Hepatocyte (in vitro differentiated cells): ENCODE results near the gene FRS2. TPM values are rescaled to one million over a fixed set of nuclear protein-coding genes. Genes with fewer than 3 reads are reported as not detected.

Source experiments
- DNase-seq: peaks from one replicate; pipeline ENCODE4 v3.0.0-alpha.2; 2016; ENCODE audit warnings: low spot score
- H2AFZ ChIP-seq: fragments of 200-600 bp; sonication (generic); 2 replicates; pipeline ENCODE4 v1.6.0; 2016; ENCODE audit warnings: antibody characterized with exemption, mild to moderate bottlenecking
- H3K27ac ChIP-seq: fragments of 200-600 bp; sonication (generic); 2 replicates; pipeline ENCODE4 v1.5.1; 2016; ENCODE audit warnings: mild to moderate bottlenecking
- H3K27me3 ChIP-seq: fragments of 200-600 bp; sonication (generic); 2 replicates; pipeline ENCODE4 v1.6.1; 2016
- H3K36me3 ChIP-seq: fragments of 200-600 bp; sonication (generic); replicated peaks from 2 replicates; pipeline ENCODE4 v1.5.1; 2016; ENCODE audit warnings: low read depth; ENCODE audit not compliant: insufficient read depth
- H3K4me1 ChIP-seq: fragments of 200-600 bp; sonication (generic); 2 replicates; pipeline ENCODE4 v1.5.1; 2016; ENCODE audit warnings: mild to moderate bottlenecking, moderate library complexity; ENCODE audit not compliant: insufficient read depth
- H3K4me2 ChIP-seq: fragments of 200-600 bp; sonication (generic); 2 replicates; pipeline ENCODE4 v1.6.0; 2016
- H3K4me3 ChIP-seq: fragments of 200-600 bp; sonication (generic); 2 replicates; pipeline ENCODE4 v1.5.1; 2016; ENCODE audit warnings: mild to moderate bottlenecking
- H3K79me2 ChIP-seq: fragments of 200-600 bp; sonication (generic); 2 replicates; pipeline ENCODE4 v1.6.0; 2017; ENCODE audit warnings: mild to moderate bottlenecking
- H3K9me2 ChIP-seq: fragments of 200-600 bp; sonication (generic); replicated peaks from 2 replicates; pipeline ENCODE4 v1.6.0; 2017; ENCODE audit warnings: mild to moderate bottlenecking; ENCODE audit not compliant: insufficient read depth
- H3K9me3 ChIP-seq: fragments of 200-600 bp; sonication (generic); 2 replicates; pipeline ENCODE4 v1.5.1; 2016; ENCODE audit warnings: low read depth, mild to moderate bottlenecking
- H4K20me1 ChIP-seq: fragments of 200-600 bp; sonication (generic); 2 replicates; pipeline ENCODE4 v1.6.0; 2016; ENCODE audit warnings: mild to moderate bottlenecking; ENCODE audit not compliant: insufficient read depth, poor library complexity, severe bottlenecking
- CTCF ChIP-seq: fragments of 200-600 bp; sonication (generic); IDR thresholded peaks from 2 replicates; pipeline ENCODE4 v1.5.1; 2016; ENCODE audit warnings: antibody characterized with exemption, mild to moderate bottlenecking; ENCODE audit not compliant: poor library complexity
- EZH2 ChIP-seq: fragments of 200-600 bp; sonication (generic); IDR thresholded peaks from 2 replicates; pipeline ENCODE4 v1.6.1; 2016; ENCODE audit warnings: antibody characterized with exemption, mild to moderate bottlenecking, borderline replicate concordance
- EZH2phosphoT487 ChIP-seq: fragments of 200-600 bp; sonication (generic); IDR thresholded peaks from one replicate; pipeline ENCODE4 v1.6.1; 2018; ENCODE audit warnings: antibody characterized with exemption, mild to moderate bottlenecking, low read depth, moderate library complexity; ENCODE audit not compliant: unreplicated experiment, severe bottlenecking
- WGBS: methylation state at CpG from one replicate; pipeline ENCODE4 v1.1.6; 2016; ENCODE audit warnings: low lambda C conversion rate; ENCODE audit errors: missing lambda C conversion rate; 5-methylcytosine and 5-hydroxymethylcytosine counted together
- polyA plus RNA-seq: library from polyadenylated mRNA; unstranded; fragments of >200 nt; fragmentation: Nextera tagmentation; extraction: Ambion mirVana; gene quantifications from 2 replicates; pipeline ENCODE4 v1.2.1, GENCODE V29; 2016
- total RNA-seq: library from RNA; depleted of rRNA; stranded (reverse); fragments of >200 nt; gene quantifications from 2 replicates; pipeline ENCODE4 v1.2.3, GENCODE V29; 2014

Gene FRS2
- total and polyA plus RNA-seq, 2 experiments from 2014 or later: 14.7 to 76.4 TPM

- no peak overlapping the region for H3K27ac ChIP-seq
- no peak overlapping the region for H3K4me2 ChIP-seq
- peaks cover 7% of the 10 kb centered on the region for H3K4me1 ChIP-seq
- no peak overlapping the region for H3K4me3 ChIP-seq
- H3K9me3 ChIP-seq: no peaks in the 10 kb centered on the region
- TF ChIP-seq EZH2 (no peak), EZH2phosphoT487 (no peak), CTCF (no peak)
- no peak for DNase-seq
- H2AFZ ChIP-seq: no peak overlapping the region
- no peaks in the 10 kb centered on the region for H3K79me2 ChIP-seq
- H3K27me3 ChIP-seq: no peaks in the 10 kb centered on the region
- H3K36me3 ChIP-seq: no peaks in the 10 kb centered on the region
- WGBS: 78% methylated on average over 3 of the region's 3 CpGs
- no peaks in the 10 kb centered on the region for H4K20me1 ChIP-seq
- no peaks in the 10 kb centered on the region for H3K9me2 ChIP-seq
Measured at GRCh38 chr12:69440016-69440415, 30.2 kb upstream of the FRS2 start.

GRCh38 chr12:69440886-69441285 is 29.3 kb upstream of the FRS2 start:
- no peak overlapping the region for H3K4me2 ChIP-seq
- no peaks in the 10 kb centered on the region for H3K79me2 ChIP-seq
- H3K9me2 ChIP-seq: no peaks in the 10 kb centered on the region
- no peaks in the 10 kb centered on the region for H3K9me3 ChIP-seq
- no peaks in the 10 kb centered on the region for H4K20me1 ChIP-seq
- WGBS: 74% methylated on average over 2 of the region's 2 CpGs
- no peak overlapping the region for H3K4me3 ChIP-seq
- H3K27me3 ChIP-seq: no peaks in the 10 kb centered on the region
- no peaks in the 10 kb centered on the region for H3K36me3 ChIP-seq
- no peak overlapping the region for H3K27ac ChIP-seq
- peaks cover 7% of the 10 kb centered on the region for H3K4me1 ChIP-seq
- TF ChIP-seq EZH2 (no peak), CTCF (no peak), EZH2phosphoT487 (no peak)
- no peak for DNase-seq
- no peak overlapping the region for H2AFZ ChIP-seq

GRCh38 chr12:69442894-69443293 is 27.3 kb upstream of the FRS2 start:
- Histone ChIP-seq H2AFZ (no peak overlapping the region), H3K9me2 (no peaks in the 10 kb centered on the region), H3K4me1 (peaks cover 7% of the 10 kb centered on the region), H3K27me3 (no peaks in the 10 kb centered on the region), H3K9me3 (no peaks in the 10 kb centered on the region), H3K4me3 (no peak overlapping the region), H3K4me2 (no peak overlapping the region), H3K79me2 (no peaks in the 10 kb centered on the region), H4K20me1 (no peaks in the 10 kb centered on the region), H3K27ac (no peak overlapping the region), H3K36me3 (no peaks in the 10 kb centered on the region)
- no peak for DNase-seq
- 84% methylated on average over 3 of the region's 3 CpGs for WGBS
- TF ChIP-seq CTCF: no peak
- TF ChIP-seq EZH2phosphoT487: no peak
- TF ChIP-seq EZH2: no peak

- Histone ChIP-seq H4K20me1 (no peaks in the 10 kb centered on the region), H3K4me2 (no peak overlapping the region), H2AFZ (no peak overlapping the region), H3K9me3 (no peaks in the 10 kb centered on the region), H3K27me3 (no peaks in the 10 kb centered on the region), H3K79me2 (no peaks in the 10 kb centered on the region), H3K9me2 (no peaks in the 10 kb centered on the region), H3K4me1 (peaks cover 7% of the 10 kb centered on the region), H3K4me3 (no peak overlapping the region), H3K36me3 (no peaks in the 10 kb centered on the region), H3K27ac (no peak overlapping the region)
- WGBS: 92% methylated on average over 5 of the region's 5 CpGs
- TF ChIP-seq CTCF (no peak), EZH2 (no peak), EZH2phosphoT487 (no peak)
- DNase-seq: no peak
Measured at GRCh38 chr12:69443916-69444315, 26.3 kb upstream of the FRS2 start.
